ENCODE data around the gene FLT1. TPM values are rescaled to one million over a fixed set of nuclear protein-coding genes. Genes with fewer than 3 reads are reported as not detected.

The FLT1 gene
- total and polyA plus RNA-seq, 2 of the 13 experiments (the other 11 are each of a cell fraction or from before 2014, with no cell fraction given): 0.02 TPM; not detected in 1

DNA sequence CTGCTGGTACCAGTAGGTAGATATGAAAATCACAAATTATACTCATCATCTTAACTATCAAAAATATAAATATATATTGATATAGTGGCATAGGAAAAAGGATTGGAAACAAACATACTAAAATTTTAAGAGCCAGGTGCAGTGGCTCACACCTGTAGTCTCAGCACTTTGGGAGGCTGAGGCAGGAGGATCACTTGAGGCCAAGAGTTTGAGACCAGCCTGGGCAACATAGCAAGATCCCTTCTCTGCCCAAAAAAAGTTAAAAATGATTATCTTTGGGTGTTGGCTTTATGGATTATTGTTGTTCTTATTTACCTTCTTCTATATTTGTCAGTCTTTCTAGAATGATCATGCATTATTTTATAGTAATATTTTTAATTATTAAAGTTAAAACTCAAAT is 53.4 kb downstream of the FLT1 start (continued):
- TF ChIP-seq, protein P1, sequence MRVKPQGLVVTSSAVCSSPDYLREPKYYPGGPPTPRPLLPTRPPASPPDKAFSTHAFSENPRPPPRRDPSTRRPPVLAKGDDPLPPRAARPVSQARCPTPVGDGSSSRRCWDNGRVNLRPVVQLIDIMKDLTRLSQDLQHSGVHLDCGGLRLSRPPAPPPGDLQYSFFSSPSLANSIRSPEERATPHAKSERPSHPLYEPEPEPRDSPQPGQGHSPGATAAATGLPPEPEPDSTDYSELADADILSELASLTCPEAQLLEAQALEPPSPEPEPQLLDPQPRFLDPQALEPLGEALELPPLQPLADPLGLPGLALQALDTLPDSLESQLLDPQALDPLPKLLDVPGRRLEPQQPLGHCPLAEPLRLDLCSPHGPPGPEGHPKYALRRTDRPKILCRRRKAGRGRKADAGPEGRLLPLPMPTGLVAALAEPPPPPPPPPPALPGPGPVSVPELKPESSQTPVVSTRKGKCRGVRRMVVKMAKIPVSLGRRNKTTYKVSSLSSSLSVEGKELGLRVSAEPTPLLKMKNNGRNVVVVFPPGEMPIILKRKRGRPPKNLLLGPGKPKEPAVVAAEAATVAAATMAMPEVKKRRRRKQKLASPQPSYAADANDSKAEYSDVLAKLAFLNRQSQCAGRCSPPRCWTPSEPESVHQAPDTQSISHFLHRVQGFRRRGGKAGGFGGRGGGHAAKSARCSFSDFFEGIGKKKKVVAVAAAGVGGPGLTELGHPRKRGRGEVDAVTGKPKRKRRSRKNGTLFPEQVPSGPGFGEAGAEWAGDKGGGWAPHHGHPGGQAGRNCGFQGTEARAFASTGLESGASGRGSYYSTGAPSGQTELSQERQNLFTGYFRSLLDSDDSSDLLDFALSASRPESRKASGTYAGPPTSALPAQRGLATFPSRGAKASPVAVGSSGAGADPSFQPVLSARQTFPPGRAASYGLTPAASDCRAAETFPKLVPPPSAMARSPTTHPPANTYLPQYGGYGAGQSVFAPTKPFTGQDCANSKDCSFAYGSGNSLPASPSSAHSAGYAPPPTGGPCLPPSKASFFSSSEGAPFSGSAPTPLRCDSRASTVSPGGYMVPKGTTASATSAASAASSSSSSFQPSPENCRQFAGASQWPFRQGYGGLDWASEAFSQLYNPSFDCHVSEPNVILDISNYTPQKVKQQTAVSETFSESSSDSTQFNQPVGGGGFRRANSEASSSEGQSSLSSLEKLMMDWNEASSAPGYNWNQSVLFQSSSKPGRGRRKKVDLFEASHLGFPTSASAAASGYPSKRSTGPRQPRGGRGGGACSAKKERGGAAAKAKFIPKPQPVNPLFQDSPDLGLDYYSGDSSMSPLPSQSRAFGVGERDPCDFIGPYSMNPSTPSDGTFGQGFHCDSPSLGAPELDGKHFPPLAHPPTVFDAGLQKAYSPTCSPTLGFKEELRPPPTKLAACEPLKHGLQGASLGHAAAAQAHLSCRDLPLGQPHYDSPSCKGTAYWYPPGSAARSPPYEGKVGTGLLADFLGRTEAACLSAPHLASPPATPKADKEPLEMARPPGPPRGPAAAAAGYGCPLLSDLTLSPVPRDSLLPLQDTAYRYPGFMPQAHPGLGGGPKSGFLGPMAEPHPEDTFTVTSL (CRISPR knock-in tag; IDR thresholded peaks at IDR 0.05; ENCODE audit: borderline replicate concordance): no peak
- TF ChIP-seq, protein P2, sequence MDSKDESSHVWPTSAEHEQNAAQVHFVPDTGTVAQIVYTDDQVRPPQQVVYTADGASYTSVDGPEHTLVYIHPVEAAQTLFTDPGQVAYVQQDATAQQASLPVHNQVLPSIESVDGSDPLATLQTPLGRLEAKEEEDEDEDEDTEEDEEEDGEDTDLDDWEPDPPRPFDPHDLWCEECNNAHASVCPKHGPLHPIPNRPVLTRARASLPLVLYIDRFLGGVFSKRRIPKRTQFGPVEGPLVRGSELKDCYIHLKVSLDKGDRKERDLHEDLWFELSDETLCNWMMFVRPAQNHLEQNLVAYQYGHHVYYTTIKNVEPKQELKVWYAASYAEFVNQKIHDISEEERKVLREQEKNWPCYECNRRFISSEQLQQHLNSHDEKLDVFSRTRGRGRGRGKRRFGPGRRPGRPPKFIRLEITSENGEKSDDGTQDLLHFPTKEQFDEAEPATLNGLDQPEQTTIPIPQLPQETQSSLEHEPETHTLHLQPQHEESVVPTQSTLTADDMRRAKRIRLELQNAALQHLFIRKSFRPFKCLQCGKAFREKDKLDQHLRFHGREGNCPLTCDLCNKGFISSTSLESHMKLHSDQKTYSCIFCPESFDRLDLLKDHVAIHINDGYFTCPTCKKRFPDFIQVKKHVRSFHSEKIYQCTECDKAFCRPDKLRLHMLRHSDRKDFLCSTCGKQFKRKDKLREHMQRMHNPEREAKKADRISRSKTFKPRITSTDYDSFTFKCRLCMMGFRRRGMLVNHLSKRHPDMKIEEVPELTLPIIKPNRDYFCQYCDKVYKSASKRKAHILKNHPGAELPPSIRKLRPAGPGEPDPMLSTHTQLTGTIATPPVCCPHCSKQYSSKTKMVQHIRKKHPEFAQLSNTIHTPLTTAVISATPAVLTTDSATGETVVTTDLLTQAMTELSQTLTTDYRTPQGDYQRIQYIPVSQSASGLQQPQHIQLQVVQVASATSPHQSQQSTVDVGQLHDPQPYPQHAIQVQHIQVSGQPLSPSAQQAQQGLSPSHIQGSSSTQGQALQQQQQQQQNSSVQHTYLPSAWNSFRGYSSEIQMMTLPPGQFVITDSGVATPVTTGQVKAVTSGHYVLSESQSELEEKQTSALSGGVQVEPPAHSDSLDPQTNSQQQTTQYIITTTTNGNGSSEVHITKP (CRISPR knock-in tag; IDR thresholded peaks at IDR 0.05; ENCODE audit: low read depth): no peak
